ENCODE results near the gene ASPM. TPM values are rescaled to one million over a fixed set of nuclear protein-coding genes. Genes with fewer than 3 reads are reported as not detected.

ASPM gene
- total and polyA plus RNA-seq, 2 of the 8 experiments (the other 6 are each of a cell fraction or from before 2014, with no cell fraction given) = 5.1 to 50.3 TPM

- no peak for TF ChIP-seq E2F6 (IDR thresholded peaks at IDR 0.05)
- no peak for TF ChIP-seq EP300 (IDR thresholded peaks at IDR 0.05; ENCODE audit: borderline replicate concordance in 1 of 2, low read depth in 2 of 2, low read length in 2 of 2)
- TF ChIP-seq CHD2 (IDR thresholded peaks at IDR 0.05; ENCODE audit: low read length) = no peak
- TF ChIP-seq SP1 (IDR thresholded peaks at IDR 0.05; ENCODE audit: low read depth, low read length) = no peak
- TF ChIP-seq EGR1 (IDR thresholded peaks at IDR 0.05; ENCODE audit: borderline replicate concordance, low read depth, low read length) = no peak
Measured at GRCh38 chr1:197140121-197140520, 6.3 kb downstream of the ASPM start (continued).

Data from H1 (cell line).